Fibroblast of skin of left quadriceps (primary cell): ENCODE data around the gene PTP4A2.
"Not testable (repeated sequence)": the region's sequence is repeated elsewhere in the genome, so short reads cannot be mapped to it uniquely, and the experiment has no call there.

Experiments used
- DNase-seq, 2 experiments: peaks; one replicate each; pipeline ENCODE4 v3.0.0-alpha.2; 2013; ENCODE audit warnings: low read depth in 2 of 2

Gene PTP4A2

DNA sequence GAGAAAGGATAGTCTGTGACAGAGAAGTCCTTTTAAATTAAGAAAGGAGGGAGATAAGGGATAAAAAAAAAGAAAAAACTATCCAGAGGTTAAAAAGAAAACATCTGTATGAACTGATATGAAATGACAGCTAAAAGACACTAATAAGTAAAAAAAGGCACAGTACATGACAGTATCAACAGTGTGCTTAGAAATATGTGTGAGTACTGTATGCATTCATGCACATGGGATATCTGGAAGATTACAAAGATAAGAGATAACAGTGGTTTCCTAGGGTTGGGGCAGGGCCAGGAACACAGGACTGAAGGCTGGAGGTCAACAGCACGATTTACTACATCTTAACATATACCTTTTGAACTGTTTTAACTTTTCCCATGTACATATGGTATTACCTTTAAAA is 13.3 kb downstream of the PTP4A2 start:
- DNase-seq: no peak

DNA sequence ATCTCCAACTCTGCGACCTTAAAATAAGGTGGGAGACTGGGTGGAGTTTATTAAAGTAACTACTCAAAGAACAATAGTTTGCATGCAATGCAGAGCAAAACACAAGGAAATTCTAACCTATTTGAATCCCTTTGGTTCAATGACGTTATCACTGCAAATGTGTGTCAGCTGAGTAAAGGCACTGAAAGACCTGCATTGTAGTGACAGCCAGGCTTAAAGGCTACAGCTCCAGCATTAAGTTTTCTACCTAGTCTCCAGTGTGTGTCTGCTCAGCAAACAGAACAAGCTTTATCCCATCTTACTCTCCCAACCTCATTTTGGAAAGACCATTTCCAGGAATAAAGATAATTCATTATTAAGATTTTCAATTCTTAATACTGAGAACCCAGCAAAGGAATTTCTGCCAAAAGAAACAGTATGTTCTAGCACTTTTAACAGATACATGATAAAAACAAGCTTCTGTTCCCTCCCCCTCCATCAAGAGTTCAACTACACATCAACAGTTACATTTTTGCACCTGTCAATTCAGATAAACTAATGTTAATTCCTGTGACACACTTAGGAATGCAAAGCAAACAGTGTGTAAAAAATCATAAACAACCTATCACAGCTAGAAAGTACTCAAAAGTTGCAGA is 14.2 kb downstream of the PTP4A2 start:
- no peak for DNase-seq

DNA sequence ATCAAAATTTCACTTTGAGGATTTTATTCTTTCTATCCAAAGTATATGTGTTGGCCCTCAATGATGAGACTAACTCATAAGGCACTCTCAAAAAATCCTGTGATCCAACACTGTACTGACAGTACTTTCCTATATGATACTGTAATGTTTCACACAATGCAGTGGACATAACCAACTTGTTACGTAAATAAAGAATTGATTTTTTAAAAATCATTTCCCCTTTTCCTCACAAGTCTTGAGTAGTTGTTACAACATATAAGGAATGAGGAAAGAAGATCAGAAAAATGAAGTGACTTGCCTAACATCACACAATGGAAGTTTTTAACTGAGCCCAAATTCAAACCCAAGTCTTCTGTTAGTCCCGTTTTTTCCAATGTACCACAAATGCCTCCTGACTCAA is 17.2 kb downstream of the PTP4A2 start:
- no peak for DNase-seq

DNA sequence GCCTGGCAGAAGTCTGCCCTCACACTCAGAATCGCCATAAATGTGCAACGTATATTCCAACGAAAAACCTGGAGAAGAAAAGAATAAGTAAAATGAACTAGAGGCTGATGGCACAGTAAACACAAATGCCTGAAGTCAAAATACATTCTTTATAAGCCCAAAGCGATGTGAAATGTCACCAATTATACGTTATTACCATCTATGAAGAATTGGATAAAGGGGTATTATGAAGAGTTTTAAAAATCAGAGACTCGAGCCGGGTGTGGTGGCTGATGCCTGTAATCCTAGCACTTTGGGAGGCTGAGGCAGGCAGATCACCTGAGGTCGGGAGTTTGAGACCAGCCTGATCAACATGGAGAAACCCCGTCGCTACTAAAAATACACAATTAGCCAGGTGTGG is 18.6 kb downstream of the PTP4A2 start:
- DNase-seq: no peak

DNA sequence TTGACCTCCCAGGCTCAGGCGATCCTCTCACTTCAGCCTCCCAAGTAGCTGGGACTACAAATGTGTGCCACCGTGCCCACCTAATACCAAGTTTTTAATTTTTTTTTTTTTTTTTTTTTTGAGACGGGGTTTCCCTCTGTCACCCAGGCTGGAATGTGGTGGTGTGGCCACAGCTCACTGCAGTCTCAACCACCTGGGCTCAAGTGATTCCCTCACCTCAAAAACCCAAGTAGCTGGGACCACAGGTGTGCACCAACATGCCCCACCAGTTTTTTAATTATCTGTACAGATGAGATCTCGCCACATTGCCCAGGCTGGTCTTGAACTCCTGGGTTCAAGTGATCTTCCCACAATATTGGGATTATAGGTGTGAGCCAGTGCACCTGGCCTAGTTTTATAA is 22.7 kb downstream of the PTP4A2 start:
- DNase-seq: no peak

DNA sequence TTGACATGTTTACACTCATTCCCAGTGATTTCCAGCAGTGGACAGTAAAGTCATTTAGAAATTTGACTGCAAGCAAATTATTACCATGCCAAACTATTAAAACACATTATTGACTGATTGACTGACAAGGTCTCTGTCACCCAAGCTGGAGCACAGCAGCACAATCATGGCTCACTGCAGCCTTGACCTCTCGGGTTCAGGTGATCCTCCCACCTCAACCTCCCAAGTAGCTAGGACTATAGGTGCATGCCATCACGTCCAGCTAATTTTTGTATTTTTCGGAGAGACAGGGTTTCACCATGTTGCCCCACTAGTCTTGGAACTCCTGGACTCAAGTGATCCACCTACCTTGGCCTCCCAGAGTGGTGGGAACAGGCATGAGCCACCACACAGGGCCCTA is 24.2 kb downstream of the PTP4A2 start:
- no peak for DNase-seq

DNA sequence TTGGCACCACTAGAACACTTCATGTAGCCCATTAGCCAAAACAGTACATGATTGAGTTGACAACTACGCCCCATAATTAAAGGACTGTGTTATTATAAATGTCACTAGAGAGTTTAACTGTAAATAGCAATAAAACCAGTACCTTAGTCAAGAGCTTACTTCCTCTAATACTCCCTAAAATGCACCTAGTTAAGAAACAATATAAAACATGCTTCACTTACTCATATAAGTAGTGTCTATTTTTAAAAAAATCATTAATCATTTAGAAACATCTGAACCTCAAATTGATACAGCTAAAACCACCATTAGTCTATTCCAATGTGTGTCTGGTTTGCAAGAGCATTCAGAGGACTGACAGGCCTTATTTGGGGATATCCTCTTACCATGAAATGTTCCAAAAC is 25.3 kb downstream of the PTP4A2 start:
- DNase-seq: no peak

DNA sequence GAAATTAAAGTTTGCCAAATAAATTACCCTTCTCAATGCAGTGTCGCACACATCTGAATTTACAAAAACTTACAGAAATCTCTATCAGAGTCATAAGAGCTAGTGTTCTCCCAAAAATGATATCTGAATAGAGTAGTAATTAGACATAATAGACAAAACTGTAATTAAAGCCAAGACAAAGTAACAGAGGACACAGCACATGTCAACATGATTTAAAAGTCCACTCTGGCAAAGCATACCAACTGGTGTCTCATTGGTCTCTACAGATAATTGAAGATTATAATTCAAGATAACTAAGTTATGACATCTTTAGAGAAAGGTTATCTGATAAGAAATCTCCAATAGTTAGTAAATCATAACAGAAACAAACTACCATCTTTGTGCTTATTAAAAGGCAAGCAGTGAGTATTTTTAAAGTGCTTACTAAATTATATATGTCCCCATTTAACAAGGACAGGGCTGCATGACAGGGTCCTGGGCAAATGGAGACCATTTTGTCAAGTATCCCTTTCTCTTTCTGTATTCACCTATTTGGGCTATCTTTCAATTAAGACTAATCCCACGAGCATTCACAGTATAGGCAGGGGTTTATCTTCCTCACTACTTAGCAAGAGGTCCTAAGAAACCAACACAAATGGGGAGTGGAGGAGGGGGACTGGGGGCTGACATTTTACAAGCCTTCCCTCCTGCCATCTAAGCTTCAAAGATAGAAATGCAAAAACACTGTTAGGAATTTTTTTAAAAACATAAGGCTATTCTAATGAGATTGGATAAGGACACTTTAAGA is 26.0 kb downstream of the PTP4A2 start:
- DNase-seq: no peak

DNA sequence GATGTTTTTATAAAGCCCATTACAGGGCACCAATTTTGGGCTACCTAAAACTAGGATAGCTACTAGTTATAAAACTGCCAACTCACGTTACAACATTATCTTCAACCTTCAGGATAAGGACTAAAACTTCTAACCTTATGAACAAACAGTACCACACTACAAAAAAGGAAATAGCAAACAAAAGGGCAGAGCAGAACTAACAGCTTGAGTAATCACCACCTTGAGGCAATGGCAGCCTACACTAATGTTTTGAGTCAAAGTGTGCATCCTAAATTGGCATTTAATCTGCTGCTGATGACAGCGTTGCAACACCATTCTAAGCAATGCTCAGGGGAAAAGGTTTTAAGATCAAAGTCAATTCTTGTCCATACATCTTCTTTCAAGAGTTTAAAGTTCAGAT is 27.2 kb downstream of the PTP4A2 start:
- DNase-seq: no peak

DNA sequence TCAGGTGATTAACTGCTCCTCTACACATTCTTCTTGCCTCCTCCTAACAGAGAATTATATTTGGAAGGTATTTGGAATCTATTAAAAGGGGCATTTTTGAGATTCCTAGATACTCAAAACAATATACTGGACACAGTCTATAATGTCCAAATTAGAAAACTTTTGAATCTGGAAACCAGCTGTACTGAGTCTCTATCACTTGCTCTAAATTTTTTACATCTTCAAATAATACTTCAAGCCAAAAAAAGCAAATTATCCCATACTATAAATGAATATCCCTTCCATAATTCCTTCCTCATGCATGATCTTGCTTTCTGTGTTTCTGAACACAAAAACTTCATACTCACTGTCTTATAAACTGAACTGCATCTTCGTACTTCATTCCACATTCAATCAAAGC is 28.5 kb downstream of the PTP4A2 start:
- DNase-seq: no peak

DNA sequence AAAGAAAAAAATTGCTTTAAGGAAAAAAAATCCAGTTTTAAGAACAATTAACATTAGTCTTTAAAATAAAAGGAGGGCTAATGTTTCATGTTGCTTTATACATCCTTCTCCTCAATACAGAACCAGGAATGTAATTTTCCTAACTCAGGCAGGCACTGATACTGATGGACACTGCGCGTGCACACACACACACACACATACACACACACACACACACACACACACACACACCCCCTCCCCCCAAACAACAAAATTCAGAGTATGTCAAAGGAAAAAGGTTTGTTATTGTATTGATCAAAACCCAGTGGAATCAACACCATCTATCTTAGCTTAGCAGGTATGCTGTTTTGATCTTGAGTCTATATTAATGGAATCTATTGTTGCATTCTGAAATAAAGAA is 31.6 kb downstream of the PTP4A2 start:
- no peak for DNase-seq

DNA sequence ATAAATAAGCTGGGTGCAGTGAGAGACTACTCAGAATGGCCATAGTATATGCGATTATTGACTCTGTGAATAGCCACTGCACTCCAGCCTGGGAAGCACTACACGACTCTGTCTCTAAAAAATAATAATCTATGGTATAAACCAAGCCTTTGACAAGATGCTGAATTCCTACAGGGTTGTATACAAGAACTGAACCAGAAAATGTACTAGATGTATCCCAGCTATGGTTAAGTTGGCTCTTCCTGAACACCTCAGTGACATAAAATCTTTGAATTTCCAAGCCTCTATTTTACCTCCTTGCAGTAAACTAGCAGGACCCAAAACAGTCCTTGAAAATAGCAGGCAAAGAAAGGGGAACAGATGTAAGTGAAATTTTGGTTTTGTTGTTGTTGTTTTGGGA is 32.5 kb downstream of the PTP4A2 start:
- no peak for DNase-seq

DNA sequence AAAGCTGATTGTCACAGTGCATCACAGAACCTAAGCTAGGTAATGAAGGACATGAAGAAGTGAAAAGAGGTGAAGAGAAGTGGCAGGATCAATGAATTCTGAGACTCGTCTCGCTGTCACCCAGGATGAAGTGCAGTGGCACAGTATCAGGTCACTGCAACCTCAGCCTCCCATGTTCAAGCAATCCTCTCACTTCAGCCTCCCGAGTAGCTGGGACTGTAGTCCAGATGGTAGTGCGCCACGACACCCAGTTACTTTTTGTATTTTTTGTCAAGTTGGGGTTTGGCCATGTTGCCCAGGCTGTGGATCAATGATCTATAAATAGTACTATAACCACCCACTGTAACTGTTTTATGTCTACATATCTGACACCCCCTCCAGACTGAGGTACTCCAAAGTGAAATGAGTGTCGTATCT is 33.1 kb downstream of the PTP4A2 start:
- DNase-seq: no peak

DNA sequence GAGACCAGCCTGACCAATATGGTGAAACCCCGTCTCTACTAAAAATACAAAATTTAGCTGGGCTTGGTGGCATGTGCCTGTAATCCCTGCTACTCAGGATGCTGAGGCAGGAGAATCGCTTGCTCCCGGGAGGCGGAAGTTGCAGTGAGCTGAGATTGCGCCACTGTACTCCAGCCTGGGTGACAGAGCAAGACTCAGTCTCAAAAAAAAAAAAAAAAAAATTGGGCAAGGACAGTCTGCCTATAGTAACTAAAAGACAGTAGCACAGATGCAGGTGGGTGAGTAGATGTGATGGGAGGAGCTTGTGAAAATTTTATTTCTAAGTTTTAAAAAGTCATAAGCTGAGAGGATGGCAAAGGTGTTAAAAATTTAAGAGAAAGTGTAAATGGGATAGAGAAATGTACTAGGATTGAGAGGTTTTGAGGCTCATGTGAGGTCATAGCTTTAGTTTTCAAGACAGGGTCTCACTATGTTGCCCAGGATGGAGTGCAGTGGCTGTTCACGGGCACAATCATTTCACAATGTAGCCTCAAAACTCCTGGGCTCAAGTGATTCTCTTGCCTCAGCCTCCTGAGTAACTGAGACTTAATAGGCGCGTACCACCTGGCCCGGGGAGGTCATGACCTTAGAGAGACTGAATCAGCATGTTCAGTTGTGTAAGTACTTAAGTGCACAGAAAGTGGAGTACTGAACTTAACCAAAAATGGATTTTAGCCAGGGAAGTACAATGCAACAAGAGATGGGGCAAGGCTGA is 33.7 kb downstream of the PTP4A2 start:
- DNase-seq: no peak

DNA sequence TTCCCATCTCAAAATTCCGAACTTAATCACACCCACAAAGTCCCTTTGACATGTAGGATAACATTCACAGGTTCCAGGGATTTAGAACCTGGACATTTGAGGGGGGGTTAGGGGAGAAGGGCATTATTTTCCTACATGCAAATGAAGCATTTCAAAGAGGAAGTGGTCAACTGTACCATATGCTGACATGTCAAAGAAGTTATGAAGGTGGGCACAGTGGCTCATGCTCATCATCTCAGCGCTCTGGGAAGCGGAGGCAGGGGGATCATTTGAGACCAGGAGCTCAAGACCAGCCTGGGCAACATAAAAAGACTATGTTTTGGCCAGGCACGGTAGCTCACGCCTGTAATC is 35.7 kb downstream of the PTP4A2 start:
- no peak for DNase-seq

DNA sequence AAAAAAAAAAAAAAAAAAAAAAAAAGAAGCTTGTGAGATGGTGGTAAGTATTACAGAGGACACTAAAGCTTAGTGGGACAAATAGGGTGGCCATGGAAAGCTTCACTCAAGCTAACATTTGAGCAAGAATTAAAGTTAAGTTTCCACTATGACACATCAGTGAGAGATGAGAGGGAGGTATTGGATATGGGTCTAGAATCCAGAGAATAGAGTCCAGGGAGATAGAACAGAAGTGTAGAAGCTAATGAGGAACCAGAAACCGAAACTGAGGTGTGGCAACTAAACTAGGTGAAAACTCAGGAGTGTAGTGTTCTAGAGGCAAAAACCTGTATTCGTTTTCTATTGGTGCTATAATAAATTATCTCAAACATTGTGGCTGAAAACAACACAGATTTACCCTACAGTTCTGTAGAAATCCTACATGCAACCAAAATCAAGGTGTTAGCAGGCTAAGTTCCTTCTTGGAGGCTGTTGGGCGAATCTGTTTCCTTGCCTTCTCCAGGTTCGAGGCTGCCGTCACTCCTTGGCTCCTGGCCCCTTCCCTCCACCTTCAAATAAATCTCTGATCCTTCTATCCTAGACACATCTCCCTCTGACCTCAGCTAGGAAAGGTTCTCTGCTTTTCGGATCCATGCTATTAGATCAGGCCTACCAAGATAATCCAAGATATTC is 36.2 kb downstream of the PTP4A2 start:
- DNase-seq: no peak

DNA sequence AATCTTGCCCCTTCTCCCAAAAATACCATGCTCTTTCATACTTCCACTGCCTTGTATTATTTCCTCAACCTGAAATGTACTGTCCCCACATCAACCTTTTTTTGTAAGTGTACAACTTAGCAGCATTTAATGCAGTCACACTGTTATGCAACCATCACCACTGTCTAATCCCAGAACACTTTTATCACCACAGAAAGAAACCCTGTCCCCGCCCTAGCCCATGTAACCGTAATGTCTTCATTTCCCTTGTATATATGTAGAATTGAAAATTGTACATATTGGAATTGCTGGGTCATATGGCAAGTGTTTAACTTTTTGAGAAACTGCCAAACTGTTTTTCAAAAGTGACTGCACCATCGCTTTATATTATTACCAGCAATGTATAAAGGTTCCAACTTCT is 37.4 kb downstream of the PTP4A2 start:
- no peak for DNase-seq

DNA sequence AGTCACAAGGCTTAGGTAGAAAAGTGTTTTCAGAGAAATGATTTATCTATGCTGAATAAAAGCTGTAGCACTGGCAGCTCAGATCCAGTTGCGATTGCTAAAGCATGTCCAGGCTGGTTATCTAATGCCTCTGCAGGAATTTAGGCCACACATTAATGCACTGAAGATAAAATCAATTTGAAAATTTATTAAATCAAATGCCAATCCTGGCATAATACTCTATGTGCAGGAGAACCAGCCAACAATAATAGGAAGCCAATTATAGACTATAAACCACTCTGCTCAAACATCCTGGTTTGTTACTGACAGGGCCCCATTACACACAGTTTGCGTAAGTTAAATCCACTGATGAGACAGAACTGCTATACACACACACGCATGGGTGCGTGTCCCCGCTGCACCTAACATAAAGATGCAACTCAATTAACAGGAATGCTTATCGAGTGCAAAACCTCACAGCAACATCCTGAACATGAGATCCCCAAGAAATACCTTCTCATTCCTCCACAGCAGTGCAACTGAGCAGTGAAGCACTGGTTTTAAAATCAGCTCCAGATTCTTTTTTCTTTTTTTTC is 40.6 kb downstream of the PTP4A2 start:
- no peak for DNase-seq

DNA sequence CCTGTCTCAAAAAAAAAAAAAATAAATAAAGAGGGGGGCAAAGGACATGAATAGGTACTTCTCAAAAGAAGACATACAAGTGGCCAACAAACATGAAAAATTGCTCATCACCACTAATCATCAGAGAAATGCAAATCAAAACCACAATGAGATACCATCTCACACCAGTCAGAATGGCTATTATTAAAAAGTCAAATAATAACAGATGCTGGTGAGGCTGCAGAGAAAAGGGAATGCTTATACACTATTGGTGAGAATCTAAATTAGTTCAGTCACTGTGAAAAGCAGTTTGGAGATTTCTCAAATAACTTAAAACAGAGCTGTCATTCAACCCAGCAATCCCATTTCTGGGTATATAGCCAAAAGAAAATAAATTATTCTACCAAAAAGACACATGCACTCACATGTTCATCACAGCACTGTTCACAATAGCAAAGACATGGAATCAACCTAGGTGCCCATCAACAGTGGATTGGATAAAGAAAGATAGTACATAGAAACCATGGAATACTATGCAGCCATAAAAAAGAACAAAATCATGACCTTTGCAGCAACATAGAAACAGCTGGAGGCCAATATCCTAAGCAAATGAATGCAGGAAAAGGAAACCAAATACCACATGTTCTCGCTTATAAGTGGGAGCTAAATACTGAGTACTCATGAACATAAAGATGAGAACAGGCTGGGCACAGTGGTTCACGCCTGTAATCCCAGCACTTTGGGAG is 42.5 kb downstream of the PTP4A2 start:
- not testable (repeated sequence) for DNase-seq

DNA sequence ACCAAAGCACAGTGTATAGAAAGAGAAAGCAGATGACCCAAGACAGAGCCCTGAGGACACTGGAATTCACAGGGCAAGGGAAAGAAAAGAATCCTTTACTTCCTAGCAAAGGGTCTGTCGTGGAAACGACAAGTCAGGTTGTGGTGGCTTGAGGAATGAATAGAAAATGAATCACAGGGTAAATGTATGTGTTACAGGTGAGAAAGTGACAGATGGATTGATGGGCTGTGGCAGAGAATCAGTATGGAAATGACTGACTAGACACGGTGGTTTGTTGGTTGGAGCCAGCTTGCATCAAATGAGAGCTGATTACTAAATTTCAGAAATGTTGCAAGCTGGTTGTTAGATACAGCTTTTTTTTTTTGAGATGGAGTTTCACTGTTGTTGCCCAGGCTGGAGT is 46.9 kb downstream of the PTP4A2 start:
- DNase-seq: no peak

DNA sequence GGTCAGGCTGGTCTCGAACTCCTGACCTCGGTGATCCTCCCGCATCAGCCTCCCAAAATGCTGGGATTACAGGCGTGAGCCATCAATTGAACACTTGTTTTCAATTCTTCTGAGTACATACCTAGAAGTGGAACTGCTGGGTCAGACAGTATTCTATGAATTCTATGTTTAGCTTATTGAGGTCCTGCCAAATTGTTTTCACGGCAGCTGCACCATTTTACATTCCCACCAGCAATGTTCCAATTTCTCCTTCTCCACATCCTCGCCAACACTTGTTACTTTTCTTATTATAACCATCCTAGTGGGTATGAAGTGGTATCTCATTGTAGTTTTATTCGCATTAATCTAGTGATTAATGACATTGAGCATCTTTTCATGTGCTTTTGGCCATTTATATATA is 49.9 kb downstream of the PTP4A2 start:
- DNase-seq: no peak

DNA sequence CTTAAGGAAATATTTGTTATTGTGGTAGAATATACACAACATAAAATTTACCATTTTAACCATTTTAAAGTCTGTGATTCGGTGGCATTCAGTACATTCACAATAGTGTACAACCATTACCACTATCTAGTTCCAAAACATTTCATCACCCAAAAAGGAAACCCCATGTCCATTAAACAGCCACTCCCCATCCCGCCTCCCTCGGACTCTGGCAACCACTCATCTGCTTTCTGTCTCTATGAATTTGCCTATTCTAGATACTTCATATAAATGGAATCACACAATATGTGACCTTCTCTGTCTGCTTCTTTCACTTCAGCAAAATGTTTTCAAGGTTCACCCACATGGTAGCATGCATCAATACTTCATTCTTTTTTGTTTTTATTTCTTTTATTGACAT is 51.3 kb downstream of the PTP4A2 start:
- DNase-seq: no peak
